Sigmoid colon (tissue), 7 donors: Measurements from ENCODE around the gene ZNF253. TPM values are rescaled to one million over a fixed set of nuclear protein-coding genes. Genes with fewer than 3 reads are reported as not detected.
"Not testable (repeated sequence)": the region's sequence is repeated elsewhere in the genome, so short reads cannot be mapped to it uniquely, and the experiment has no call there.

Experiments
- DNase-seq: peaks from one replicate; pipeline ENCODE4 v3.0.0-alpha.2; 2019
- H3K27ac ChIP-seq, 4 donors: fragments of 200-600 bp; sonication (generic); one replicate each; pipeline ENCODE4 v1.5.1; 2016 to 2019; ENCODE audit warnings: mild to moderate bottlenecking in 1 of 4
- H3K27me3 ChIP-seq, 3 donors: fragments of 200-600 bp; sonication (generic); one replicate each; pipeline ENCODE4 v1.5.1; 2019; ENCODE audit warnings: mild to moderate bottlenecking in 1 of 3
- H3K36me3 ChIP-seq, 4 donors: fragments of 200-600 bp; sonication (generic); one replicate each; pipeline ENCODE4 v1.5.1; 2016 to 2019
- H3K4me1 ChIP-seq, 4 donors: fragments of 200-600 bp; sonication (generic); one replicate each; pipeline ENCODE4 v1.5.1; 2017 to 2019
- H3K4me3 ChIP-seq, 4 donors: fragments of 200-600 bp; sonication (generic); one replicate each; pipeline ENCODE4 v1.5.1; 2017 to 2019; ENCODE audit warnings: mild to moderate bottlenecking in 2 of 4, moderate library complexity in 1 of 4
- H3K9me3 ChIP-seq, 4 donors: fragments of 200-600 bp in 3 of 4; sonication (generic) in 3 of 4; one replicate each; pipeline versions ENCODE4 v1.5.1 to v1.6.1; 2013 to 2019
- EP300 ChIP-seq, 4 donors: sonication (generic); formaldehyde crosslinking; IDR thresholded peaks; one replicate each; pipeline ENCODE4 v1.6.1; 2017; ENCODE audit warnings: antibody characterized with exemption in 4 of 4
- POLR2A ChIP-seq, 2 donors: fragments of 450-650 bp; IDR thresholded peaks; one replicate each; pipeline ENCODE4 v1.6.1; 2016; ENCODE audit warnings: antibody characterized with exemption in 2 of 2, mild to moderate bottlenecking in 2 of 2, moderate library complexity in 2 of 2
- POLR2AphosphoS5 ChIP-seq, 4 donors: sonication (generic); formaldehyde crosslinking; IDR thresholded peaks; one replicate each; pipeline ENCODE4 v1.6.1; 2017; ENCODE audit warnings: antibody characterized with exemption in 4 of 4
- WGBS, 2 donors: extraction: QIAGEN DNeasy Blood & Tissue Kit; methylation state at CpG; one replicate each; pipeline ENCODE4 v1.1.7; 2013; 5-methylcytosine and 5-hydroxymethylcytosine counted together
- intact Hi-C: fragments of 100-400 bp; cut with DNase I; formaldehyde crosslinking; loops from one replicate; pipeline ENCODE4 v1.15.1; 2023
- polyA plus RNA-seq, 3 donors: library from polyadenylated mRNA; stranded (reverse); fragments of 200-250 nt; gene quantifications; one replicate each; pipeline ENCODE4 v1.2.3, GENCODE V29; 2013
- total RNA-seq, 4 donors: library from RNA; depleted of rRNA; stranded (reverse); fragments of >200 nt; gene quantifications; one replicate each; pipeline ENCODE4 v1.1.0, GENCODE V29; 2016
- TF ChIP-seq, protein P1 (sequence below), 4 experiments: fragments of 450-650 bp in 3 of 4; fragments of 200-600 bp in 1 of 4; IDR thresholded peaks; one replicate each; pipeline ENCODE4 v1.5.1; 2016 to 2019; ENCODE audit warnings: antibody characterized with exemption in 4 of 4, mild to moderate bottlenecking in 3 of 4, moderate library complexity in 2 of 4
- donor health status: healthy with polysubstance abuse.
- donor health status: Bipolar disorder and iron deficiency.
- donor health status: healthy.

ZNF253 gene
- total and polyA plus RNA-seq, 7 donors = 2.4 to 11.6 (median 5.5) TPM

- no peaks in the 10 kb centered on the region for H3K36me3 ChIP-seq
- intact Hi-C loops = no loop called here
- H3K27me3 ChIP-seq = no peaks in the 10 kb centered on the region
- WGBS, 2 donors = 95 to 97% methylated on average over 12 of the region's 12 CpGs
- TF ChIP-seq POLR2A (IDR thresholded peaks at IDR 0.05) (no peak), POLR2AphosphoS5 (IDR thresholded peaks at IDR 0.05) (no peak), EP300 (IDR thresholded peaks at IDR 0.05) (no peak)
- TF ChIP-seq, protein P1, sequence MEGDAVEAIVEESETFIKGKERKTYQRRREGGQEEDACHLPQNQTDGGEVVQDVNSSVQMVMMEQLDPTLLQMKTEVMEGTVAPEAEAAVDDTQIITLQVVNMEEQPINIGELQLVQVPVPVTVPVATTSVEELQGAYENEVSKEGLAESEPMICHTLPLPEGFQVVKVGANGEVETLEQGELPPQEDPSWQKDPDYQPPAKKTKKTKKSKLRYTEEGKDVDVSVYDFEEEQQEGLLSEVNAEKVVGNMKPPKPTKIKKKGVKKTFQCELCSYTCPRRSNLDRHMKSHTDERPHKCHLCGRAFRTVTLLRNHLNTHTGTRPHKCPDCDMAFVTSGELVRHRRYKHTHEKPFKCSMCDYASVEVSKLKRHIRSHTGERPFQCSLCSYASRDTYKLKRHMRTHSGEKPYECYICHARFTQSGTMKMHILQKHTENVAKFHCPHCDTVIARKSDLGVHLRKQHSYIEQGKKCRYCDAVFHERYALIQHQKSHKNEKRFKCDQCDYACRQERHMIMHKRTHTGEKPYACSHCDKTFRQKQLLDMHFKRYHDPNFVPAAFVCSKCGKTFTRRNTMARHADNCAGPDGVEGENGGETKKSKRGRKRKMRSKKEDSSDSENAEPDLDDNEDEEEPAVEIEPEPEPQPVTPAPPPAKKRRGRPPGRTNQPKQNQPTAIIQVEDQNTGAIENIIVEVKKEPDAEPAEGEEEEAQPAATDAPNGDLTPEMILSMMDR (IDR thresholded peaks at IDR 0.05) = no peak
- DNase-seq = no peak
- H3K4me1 ChIP-seq = no peaks in the 10 kb centered on the region
- H3K4me3 ChIP-seq = no peak overlapping the region
- no peaks in the 10 kb centered on the region for H3K9me3 ChIP-seq
- H3K27ac ChIP-seq = no peak overlapping the region
These were observed 17.9 kb upstream of the ZNF253 start for GRCh38 chr19:19847781-19848180.

GRCh38 chr19:19849056-19849455 lies 16.6 kb upstream of the ZNF253 start:
- Histone ChIP-seq H3K36me3 (no peaks in the 10 kb centered on the region), H3K27ac (no peak overlapping the region), H3K4me3 (no peak overlapping the region), H3K4me1 (no peaks in the 10 kb centered on the region), H3K27me3 (no peaks in the 10 kb centered on the region), H3K9me3 (no peaks in the 10 kb centered on the region)
- WGBS, 2 donors = 79 to 90% methylated on average over 6 of the region's 6 CpGs
- intact Hi-C loops = no loop called here
- DNase-seq = no peak
- TF ChIP-seq POLR2A (IDR thresholded peaks at IDR 0.05) (no peak), EP300 (IDR thresholded peaks at IDR 0.05) (no peak), POLR2AphosphoS5 (IDR thresholded peaks at IDR 0.05) (no peak)
- TF ChIP-seq, protein P1 (IDR thresholded peaks at IDR 0.05) = no peak

DNA sequence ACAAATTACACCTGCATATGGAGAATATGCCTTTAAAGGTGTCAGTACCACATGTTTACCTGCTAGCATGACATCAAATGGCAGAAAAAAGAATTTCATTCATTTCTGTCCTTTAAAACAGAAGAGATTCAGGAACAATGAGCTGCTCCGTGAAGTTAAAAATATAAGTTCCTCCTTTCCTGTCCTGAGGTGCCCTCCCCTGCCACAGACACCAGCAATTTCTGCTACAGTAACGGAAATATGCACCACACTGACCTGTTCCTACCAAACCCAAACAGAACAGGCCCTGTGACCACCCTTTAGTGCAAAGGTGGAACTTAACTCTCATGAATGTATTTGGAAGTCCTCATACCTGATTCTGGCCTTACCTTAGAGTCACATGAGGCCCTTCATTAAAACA lies 13.9 kb upstream of the ZNF253 start:
- H3K27ac ChIP-seq, intact Hi-C loops, H3K4me3 ChIP-seq, H3K36me3 ChIP-seq, H3K27me3 ChIP-seq, H3K4me1 ChIP-seq, H3K9me3 ChIP-seq, DNase-seq: not testable (repeated sequence)
- WGBS, 2 donors = 65 to 82% methylated on average over 2 of the region's 2 CpGs

DNA sequence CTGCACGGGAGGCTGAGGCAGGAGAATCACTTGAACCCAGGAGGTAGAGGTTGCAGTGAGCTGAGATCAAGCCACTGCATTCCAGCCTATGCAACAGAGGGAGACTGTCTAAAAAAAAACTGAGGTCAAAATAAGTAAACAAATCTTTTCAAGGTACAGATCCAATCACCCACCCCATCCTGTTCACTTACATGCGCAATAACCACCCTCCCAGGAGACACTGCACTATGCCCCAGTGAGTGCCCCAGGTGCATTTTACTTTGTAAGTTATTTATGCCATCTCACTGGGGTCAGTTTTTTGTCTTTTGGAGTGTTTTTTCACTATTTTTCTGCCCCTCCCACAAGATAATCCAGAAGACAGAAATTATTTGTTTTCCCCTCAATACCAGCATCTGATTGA lies 6.9 kb upstream of the ZNF253 start:
- Histone ChIP-seq H3K36me3 (no peaks in the 10 kb centered on the region), H3K27ac (no peak overlapping the region), H3K9me3 (no peaks in the 10 kb centered on the region), H3K4me3 (no peak overlapping the region), H3K4me1 (no peaks in the 10 kb centered on the region), H3K27me3 (peaks cover 0 to 23% (median 0%) of the 10 kb centered on the region in 3 donors)
- WGBS, 2 donors = 89 to 91% methylated on average over 2 of the region's 2 CpGs
- TF ChIP-seq, protein P1 (IDR thresholded peaks at IDR 0.05) = no peak
- TF ChIP-seq EP300 (IDR thresholded peaks at IDR 0.05) = no peak
- TF ChIP-seq POLR2AphosphoS5 (IDR thresholded peaks at IDR 0.05) = no peak
- no peak for TF ChIP-seq POLR2A (IDR thresholded peaks at IDR 0.05)
- DNase-seq = no peak
- intact Hi-C loops = no loop called here

DNA sequence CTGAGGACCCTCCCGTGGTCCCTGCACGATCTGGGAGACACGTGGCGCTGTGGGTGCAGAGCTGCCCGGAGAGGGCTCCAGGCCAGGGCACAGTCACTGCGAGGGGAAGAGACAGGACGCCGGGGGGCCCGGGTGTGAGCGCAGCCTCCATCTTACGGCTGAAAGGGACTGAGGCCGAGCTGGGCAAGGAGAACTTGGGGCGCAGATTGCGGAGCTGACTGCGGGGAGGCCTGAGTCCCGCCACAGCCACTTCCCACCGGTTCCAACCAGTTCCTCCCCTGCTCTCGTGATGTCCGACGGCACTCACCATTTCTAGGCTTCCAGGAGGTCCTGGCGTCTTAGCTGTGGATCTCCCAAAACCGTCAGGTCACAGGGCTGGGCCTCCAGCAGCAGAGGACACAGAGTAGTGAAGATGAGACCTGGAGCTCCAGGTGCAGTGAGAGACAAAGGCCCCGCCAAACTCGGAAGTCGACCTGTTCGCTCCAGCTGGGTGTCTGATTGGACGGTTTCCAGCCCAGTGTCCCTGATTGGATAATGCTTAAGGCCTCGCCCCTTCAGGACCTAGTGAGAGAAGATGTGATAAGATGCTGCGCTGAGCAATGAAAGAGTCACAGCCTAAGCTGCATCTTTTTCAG lies 4.8 kb upstream of the ZNF253 start:
- Histone ChIP-seq H3K27me3 (peaks cover 0 to 23% (median 0%) of the 10 kb centered on the region in 3 donors), H3K27ac (no peak overlapping the region), H3K4me3 (peak overlapping the region in 1 of 4 donors; percentile 27), H3K36me3 (no peaks in the 10 kb centered on the region), H3K4me1 (no peaks in the 10 kb centered on the region), H3K9me3 (no peaks in the 10 kb centered on the region)
- intact Hi-C loops = loop anchor here (10.0 kb wide), 1 partner anchor 126 kb away; the partner anchor contains the start of gene ZNF14
- WGBS, 2 donors = 17 to 40% methylated on average over 29 of the region's 29 CpGs
- TF ChIP-seq, protein P1 (IDR thresholded peaks at IDR 0.05) = no peak
- TF ChIP-seq POLR2A (IDR thresholded peaks at IDR 0.05) (no peak), POLR2AphosphoS5 (IDR thresholded peaks at IDR 0.05) (no peak), EP300 (IDR thresholded peaks at IDR 0.05) (no peak)
- no peak for DNase-seq
